Measurements from ENCODE around the gene PLD5.
A peak's percentile ranks its signal among the peaks of the same experiment; 100 is the strongest.

PLD5 gene

DNA sequence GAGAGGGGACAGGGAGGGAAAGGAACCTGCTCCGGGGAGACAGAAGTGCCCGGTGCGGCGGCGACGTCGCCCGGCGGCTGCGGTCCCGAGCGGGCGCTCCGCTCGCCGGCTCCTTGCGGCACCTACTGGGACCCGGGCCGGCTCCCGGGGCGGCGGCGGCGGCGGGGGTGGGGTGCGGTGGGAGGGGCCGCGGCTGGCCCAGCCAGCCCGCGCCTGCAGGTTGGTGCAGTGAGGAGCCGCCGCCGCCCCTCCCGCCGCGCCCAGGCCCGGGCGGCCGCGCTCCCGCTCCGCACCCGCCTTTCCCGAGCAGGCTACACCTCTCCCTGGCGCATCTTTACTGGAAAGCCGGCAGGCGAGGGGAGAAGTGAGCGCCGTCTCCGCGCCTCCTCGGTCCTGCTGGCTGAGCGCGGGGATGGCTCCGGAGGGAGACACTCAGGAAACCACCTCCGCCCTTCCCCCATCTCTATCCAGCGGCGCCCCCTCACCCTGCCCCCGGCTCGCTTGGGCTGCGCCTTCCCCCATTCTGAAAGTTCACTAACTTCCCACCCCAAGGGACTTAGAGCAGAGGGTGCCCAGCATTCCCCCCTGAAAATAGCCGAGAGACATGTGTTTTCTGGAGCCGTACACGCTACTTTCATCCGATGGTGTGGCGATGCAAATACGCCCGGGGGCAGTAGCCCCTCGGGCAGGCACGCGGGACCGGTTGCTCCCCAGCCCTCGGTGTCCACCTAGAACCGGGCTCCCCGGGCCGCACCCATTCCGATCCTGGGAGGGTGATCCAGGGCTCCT lies at the start of gene PLD5:
Gene PLD5 (minus strand): TSS at position 127 of the 789 bp plus-strand sequence.
- Histone ChIP-seq H3K27me3 (peaks cover 20% of the 10 kb centered on the region), H3K27ac (no peak within 1 kb of the TSS), H3K9ac (no peak within 1 kb of the TSS), H3K4me1 (0 out of 2 replicates have a peak, but pooled peaks cover 6% of the 10 kb centered on the region), H3K4me3 (peak within 1 kb of the TSS; percentile 67), H3K4me2 (peak within 1 kb of the TSS; percentile 77), H3K36me3 (no peaks in the 10 kb centered on the region), H3K9me3 (peaks cover 16% of the 10 kb centered on the region), H4K20me1 (no peaks in the 10 kb centered on the region; the same call in 1 of the 2 replicates)
- no peak for TF ChIP-seq Cebpa-rat (IDR thresholded peaks at IDR 0.05)

GRCh38 chr1:242569867-242570266 lies 45.4 kb upstream of the PLD5 start:
- Histone ChIP-seq H3K9ac (no peak overlapping the region), H3K4me2 (no peak overlapping the region), H3K4me1 (no peaks in the 10 kb centered on the region), H4K20me1 (no peaks in the 10 kb centered on the region), H3K27me3 (no peaks in the 10 kb centered on the region), H3K36me3 (no peaks in the 10 kb centered on the region), H3K4me3 (no peak overlapping the region), H3K27ac (no peak overlapping the region), H3K9me3 (no peaks in the 10 kb centered on the region)
- no peak for TF ChIP-seq Cebpa-rat (IDR thresholded peaks at IDR 0.05)

DNA sequence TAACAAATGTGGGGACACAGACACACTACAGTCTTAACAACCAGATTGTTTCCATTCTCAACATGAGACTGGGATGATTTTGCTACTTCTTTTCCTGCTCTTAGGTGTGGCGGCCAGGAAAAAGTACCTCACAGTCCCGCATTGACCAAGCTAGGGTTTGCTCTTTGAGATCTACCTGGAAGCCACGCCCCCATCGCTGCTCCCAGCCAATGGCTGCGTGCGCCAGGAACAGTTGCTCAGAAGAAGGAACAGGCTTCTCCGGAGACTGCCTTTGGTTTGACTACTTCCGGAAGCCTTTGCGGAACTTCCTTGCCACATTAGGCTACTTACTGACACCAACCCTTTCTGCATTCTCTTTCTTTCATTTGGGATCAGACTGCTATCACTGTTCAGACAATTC lies 44.2 kb upstream of the PLD5 start:
- H3K9ac ChIP-seq = no peak overlapping the region
- no peaks in the 10 kb centered on the region for H4K20me1 ChIP-seq
- no peak for TF ChIP-seq Cebpa-rat (IDR thresholded peaks at IDR 0.05)

DNA sequence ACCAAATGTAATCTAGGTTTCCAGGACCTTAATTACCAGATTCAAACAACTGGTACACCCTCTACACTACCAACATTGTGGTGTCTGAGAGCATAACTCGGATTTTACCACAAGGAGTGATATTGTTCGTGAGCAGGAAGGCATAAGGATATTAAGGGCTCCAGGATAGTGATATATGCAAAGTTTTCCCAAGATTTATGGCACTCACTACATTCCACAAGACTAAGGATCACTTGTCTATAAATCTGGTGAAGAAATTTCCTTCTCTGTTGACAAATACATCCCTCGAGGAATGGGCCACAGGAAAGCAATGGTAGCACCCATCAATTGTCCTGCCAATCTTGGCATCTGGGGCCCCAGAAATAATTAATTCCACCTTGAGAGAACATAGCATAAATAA lies 43.1 kb upstream of the PLD5 start:
- no peaks in the 10 kb centered on the region for H3K9me3 ChIP-seq
- no peaks in the 10 kb centered on the region for H3K36me3 ChIP-seq
- H3K4me3 ChIP-seq = no peak overlapping the region
- no peaks in the 10 kb centered on the region for H3K4me1 ChIP-seq
- H3K27me3 ChIP-seq = no peaks in the 10 kb centered on the region
- no peaks in the 10 kb centered on the region for H4K20me1 ChIP-seq
- H3K4me2 ChIP-seq = no peak overlapping the region
- no peak overlapping the region for H3K27ac ChIP-seq
- H3K9ac ChIP-seq = no peak overlapping the region
- no peak for TF ChIP-seq Cebpa-rat (IDR thresholded peaks at IDR 0.05)

More for the DNA sequence above, 44.2 kb upstream of the PLD5 start:
- Histone ChIP-seq H3K4me2 (no peak overlapping the region), H3K9me3 (no peaks in the 10 kb centered on the region), H3K4me1 (no peaks in the 10 kb centered on the region), H3K4me3 (no peak overlapping the region), H3K27ac (no peak overlapping the region), H3K36me3 (no peaks in the 10 kb centered on the region), H3K27me3 (no peaks in the 10 kb centered on the region)

DNA sequence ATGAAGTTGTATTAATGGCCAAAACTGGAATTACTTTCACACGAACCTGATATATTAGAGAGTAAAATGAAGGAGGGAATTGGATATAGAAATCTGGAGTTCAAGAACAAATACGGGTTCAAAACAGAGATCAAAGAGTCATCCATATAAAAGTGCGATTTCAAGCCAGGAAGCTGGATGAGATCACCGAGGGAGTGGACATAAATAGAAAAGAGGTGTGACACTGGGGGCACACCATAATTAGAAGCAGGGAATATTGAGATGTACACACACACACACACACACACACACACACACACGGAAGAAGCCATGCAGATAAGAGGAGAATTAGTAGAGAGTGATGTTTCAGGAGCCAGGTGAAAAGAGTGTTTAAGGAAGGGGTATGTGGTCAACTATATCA lies 32.3 kb upstream of the PLD5 start:
- Histone ChIP-seq H3K27ac (no peak overlapping the region), H3K4me3 (no peak overlapping the region), H3K4me2 (no peak overlapping the region), H3K27me3 (no peaks in the 10 kb centered on the region), H3K36me3 (no peaks in the 10 kb centered on the region), H4K20me1 (no peaks in the 10 kb centered on the region), H3K9ac (no peak overlapping the region), H3K9me3 (no peaks in the 10 kb centered on the region), H3K4me1 (no peaks in the 10 kb centered on the region)
- no peak for TF ChIP-seq Cebpa-rat (IDR thresholded peaks at IDR 0.05)

GRCh38 chr1:242556276-242556675 lies 31.8 kb upstream of the PLD5 start:
- no peak overlapping the region for H3K4me2 ChIP-seq
- no peaks in the 10 kb centered on the region for H3K27me3 ChIP-seq
- H3K9me3 ChIP-seq = no peaks in the 10 kb centered on the region
- no peaks in the 10 kb centered on the region for H3K4me1 ChIP-seq
- H3K27ac ChIP-seq = no peak overlapping the region
- no peak for TF ChIP-seq Cebpa-rat (IDR thresholded peaks at IDR 0.05)
- H3K36me3 ChIP-seq = no peaks in the 10 kb centered on the region
- H3K9ac ChIP-seq = no peak overlapping the region
- H3K4me3 ChIP-seq = no peak overlapping the region
- no peaks in the 10 kb centered on the region for H4K20me1 ChIP-seq

DNA sequence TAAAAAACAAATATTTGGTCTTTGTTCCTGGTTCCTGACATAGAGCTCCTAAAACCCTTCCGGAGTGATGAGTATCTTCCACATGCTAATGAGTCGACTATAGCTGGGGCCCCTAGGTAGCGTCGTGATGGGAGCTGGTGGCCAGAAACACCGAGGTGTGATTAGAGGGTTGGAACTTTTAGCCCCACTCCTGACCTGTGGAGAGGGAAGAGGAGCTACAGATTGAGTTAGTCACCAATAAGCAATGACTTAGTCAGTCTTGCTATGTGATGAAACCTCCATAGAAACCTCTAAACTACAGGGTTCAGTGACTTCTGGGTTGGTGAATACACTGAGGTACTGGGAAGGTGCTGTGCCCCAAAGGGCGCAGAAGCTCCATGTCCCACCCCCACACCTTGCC lies 30.1 kb upstream of the PLD5 start:
- Histone ChIP-seq H3K36me3 (no peaks in the 10 kb centered on the region), H3K9ac (no peak overlapping the region), H4K20me1 (no peaks in the 10 kb centered on the region), H3K27ac (no peak overlapping the region), H3K4me2 (no peak overlapping the region), H3K27me3 (no peaks in the 10 kb centered on the region), H3K4me1 (no peaks in the 10 kb centered on the region), H3K9me3 (no peaks in the 10 kb centered on the region), H3K4me3 (no peak overlapping the region)
- TF ChIP-seq Cebpa-rat (IDR thresholded peaks at IDR 0.05) = no peak

GRCh38 chr1:242546849-242547729 lies 22.6 kb upstream of the PLD5 start:
- Histone ChIP-seq H3K4me3 (no peak overlapping the region), H3K4me1 (no peaks in the 10 kb centered on the region), H3K9me3 (no peaks in the 10 kb centered on the region), H3K4me2 (no peak overlapping the region), H3K27me3 (no peaks in the 10 kb centered on the region), H3K27ac (no peak overlapping the region), H4K20me1 (no peaks in the 10 kb centered on the region), H3K36me3 (no peaks in the 10 kb centered on the region), H3K9ac (no peak overlapping the region)
- no peak for TF ChIP-seq Cebpa-rat (IDR thresholded peaks at IDR 0.05)

DNA sequence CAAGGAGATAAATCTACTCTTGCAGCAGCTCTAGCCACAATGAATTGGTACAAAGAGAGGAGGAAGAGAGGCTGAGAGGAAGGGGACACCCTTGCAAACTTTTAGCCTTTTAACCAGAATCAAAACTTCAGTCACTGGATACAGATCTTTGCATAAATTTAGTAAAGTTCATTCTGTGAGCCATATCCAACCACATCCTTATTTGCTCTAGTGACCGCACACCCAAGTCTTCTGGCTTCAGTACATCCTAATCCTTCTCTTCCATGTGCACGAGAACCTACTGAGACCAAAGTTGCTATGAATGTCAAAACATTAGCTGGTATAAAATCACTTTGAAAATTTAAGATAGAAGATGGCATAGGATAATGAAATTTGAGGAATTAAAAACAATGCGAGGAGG lies 21.9 kb upstream of the PLD5 start:
- Histone ChIP-seq H3K27me3 (no peaks in the 10 kb centered on the region), H4K20me1 (no peaks in the 10 kb centered on the region), H3K9ac (no peak overlapping the region), H3K36me3 (no peaks in the 10 kb centered on the region), H3K4me2 (no peak overlapping the region), H3K4me3 (no peak overlapping the region), H3K9me3 (no peaks in the 10 kb centered on the region), H3K27ac (no peak overlapping the region), H3K4me1 (no peaks in the 10 kb centered on the region)
- no peak for TF ChIP-seq Cebpa-rat (IDR thresholded peaks at IDR 0.05)

GRCh38 chr1:242544071-242544470 lies 19.6 kb upstream of the PLD5 start:
- H3K4me1 ChIP-seq = no peaks in the 10 kb centered on the region
- TF ChIP-seq Cebpa-rat (IDR thresholded peaks at IDR 0.05) = no peak
- H3K36me3 ChIP-seq = no peaks in the 10 kb centered on the region

More at GRCh38 chr1:242544071-242544470, 19.6 kb upstream of the PLD5 start:
- Histone ChIP-seq H3K9ac (no peak overlapping the region), H3K4me3 (no peak overlapping the region), H3K9me3 (no peaks in the 10 kb centered on the region), H3K4me2 (no peak overlapping the region), H3K27me3 (no peaks in the 10 kb centered on the region), H3K27ac (no peak overlapping the region), H4K20me1 (no peaks in the 10 kb centered on the region)
